IPS DF 6.9 (cell line): ENCODE measurements around the gene GBX2.

Experiments
- DNase-seq: peaks from one replicate; pipeline ENCODE4 v3.0.0-alpha.2; 2013; ENCODE audit warnings: low read depth, low spot score
- H3K27ac ChIP-seq: one replicate; pipeline ENCODE4 v1.5.1; 2013; ENCODE audit warnings: low read length, control low read depth
- H3K27me3 ChIP-seq: 2 replicates; pipeline ENCODE4 v1.6.1; 2013; ENCODE audit warnings: mild to moderate bottlenecking, low read length; ENCODE audit not compliant: control insufficient read depth, insufficient read depth
- H3K36me3 ChIP-seq: 2 replicates; pipeline ENCODE4 v1.6.1; 2013; ENCODE audit warnings: low read length; ENCODE audit not compliant: control insufficient read depth, insufficient read depth
- H3K4me1 ChIP-seq: 2 replicates; pipeline ENCODE4 v1.6.1; 2013; ENCODE audit warnings: low read length; ENCODE audit not compliant: control insufficient read depth, insufficient read depth
- H3K4me3 ChIP-seq: 2 replicates; pipeline ENCODE4 v1.5.1; 2013; ENCODE audit warnings: mild to moderate bottlenecking, low read length
- H3K9me3 ChIP-seq: 2 replicates; pipeline ENCODE4 v1.6.1; 2013; ENCODE audit warnings: low read length, inconsistent platforms; ENCODE audit not compliant: control insufficient read depth, insufficient read depth
- WGBS: extraction: QIAGEN DNeasy Blood & Tissue Kit; methylation state at CpG from one replicate; pipeline ENCODE4 v1.1.7; 2013; ENCODE audit warnings: mixed read lengths, missing lambda C conversion rate; ENCODE audit not compliant: insufficient read length, insufficient coverage; 5-methylcytosine and 5-hydroxymethylcytosine counted together

The GBX2 gene

DNA sequence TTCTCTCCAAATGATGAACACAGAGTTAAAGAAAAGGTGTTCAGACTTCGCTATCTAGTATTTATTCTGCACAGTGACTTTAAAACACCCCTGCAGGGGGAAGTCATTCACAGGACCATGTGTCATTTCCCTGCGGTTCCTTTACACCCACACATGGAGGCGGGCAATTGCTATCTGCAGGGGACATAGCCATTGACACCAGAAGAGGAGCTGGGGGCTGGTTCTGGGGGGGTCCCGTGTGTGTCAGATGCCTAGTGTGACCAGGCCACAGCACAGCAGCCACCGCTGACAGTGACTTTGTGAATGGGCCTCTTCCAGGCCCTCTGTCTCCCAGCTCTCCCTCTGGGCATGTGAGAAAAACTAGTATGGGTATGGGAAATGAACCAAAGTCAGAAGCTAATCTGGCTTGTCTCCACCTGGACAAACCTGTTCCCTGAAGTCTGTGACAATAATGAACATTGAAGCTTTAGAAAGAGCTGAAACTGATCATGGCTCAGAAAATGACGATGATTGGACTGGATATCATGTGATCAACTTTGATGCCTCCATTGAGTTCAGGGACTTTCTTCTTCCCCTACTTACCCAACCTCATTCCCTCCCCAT is 7.5 kb upstream of the GBX2 start:
- H3K36me3 ChIP-seq, result no peaks in the 10 kb centered on the region
- WGBS, result no CpG with 5 or more reads among the region's 6 CpGs
- H3K27me3 ChIP-seq, result peaks cover 66% of the 10 kb centered on the region
- H3K9me3 ChIP-seq, result no peaks in the 10 kb centered on the region
- no peak overlapping the region for H3K4me3 ChIP-seq
- peaks cover 17% of the 10 kb centered on the region for H3K4me1 ChIP-seq
- no peak overlapping the region for H3K27ac ChIP-seq
- DNase-seq, result no peak

DNA sequence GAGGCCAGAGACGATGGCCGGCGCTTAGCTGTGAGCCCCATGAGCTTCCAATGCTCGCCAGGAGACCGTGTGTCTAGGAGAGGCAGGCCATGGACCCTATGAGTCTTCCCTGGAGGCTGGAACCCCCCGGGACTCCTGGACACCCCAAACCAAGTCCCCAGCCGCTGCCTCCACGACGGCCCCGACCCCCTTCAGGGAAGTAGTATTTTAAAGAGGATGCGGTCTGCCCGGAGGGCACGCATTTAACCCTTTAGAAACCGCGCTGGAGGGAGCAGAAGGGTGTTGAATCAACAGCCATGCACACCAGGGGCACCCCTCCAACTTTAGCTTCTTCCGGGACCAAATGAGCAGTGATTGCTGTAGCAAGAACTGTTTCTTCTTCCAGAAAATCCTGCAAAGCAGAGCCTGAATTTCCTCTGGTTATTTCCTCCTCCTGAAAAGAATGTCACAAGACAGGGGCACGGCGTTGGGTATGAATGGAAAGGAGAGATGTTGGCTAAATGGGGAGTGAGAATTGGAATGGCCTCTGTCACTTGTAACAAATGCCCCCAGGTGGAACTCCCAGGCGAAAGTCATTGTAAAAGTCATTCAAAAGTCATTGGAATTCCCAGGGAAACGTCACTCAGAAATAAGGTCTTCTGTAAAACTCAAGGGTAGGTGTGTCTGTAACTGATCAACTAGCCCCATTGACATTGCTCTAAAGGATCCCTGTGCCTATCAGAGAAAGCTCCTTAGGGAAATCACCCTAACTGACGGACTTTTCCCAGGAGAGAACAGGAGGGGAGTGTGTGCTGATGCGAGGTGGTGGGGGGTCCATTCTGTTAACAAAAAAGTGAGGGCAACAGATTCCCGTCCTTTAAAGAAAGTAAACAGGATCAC is 5.8 kb upstream of the GBX2 start:
- peaks cover 15% of the 10 kb centered on the region for H3K4me1 ChIP-seq
- no peak overlapping the region for H3K4me3 ChIP-seq

DNA sequence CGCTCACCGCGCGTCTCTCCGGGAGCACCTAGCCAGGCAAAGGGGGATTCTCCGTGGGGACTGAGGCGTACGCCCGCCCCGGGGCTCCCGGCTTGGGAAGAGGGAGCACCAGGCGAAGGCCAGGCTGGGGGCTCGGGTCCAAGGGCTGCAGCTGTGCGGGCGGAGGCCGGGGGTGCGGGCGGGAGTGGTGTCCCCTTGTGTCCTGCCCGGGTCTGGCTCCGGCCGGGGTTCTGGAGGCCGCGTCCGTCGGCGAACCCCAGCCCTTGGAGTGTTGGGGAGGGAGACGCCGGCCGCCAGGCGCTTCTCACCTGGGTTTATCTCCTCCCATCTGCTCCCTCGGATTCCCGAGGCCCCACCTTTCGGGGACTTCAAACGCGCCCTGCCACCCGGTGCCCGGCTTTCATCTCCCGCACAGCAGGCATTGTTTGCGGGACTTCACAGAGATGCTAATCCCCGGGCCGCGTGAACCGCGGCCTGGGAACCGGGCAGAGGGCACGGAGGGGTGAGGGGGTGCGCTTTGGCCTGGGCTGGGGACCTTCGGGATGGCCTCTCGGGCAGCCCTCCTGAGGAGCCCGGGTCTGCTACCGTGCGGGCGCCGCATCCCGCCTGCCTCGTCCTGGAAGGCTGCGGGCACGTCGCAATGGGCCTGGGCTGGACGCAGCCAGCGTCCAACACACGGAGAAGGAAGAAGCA is 5.0 kb upstream of the GBX2 start:
- Histone ChIP-seq H3K9me3 (no peaks in the 10 kb centered on the region), H3K27me3 (peaks cover 71% of the 10 kb centered on the region), H3K4me1 (peaks cover 15% of the 10 kb centered on the region), H3K36me3 (no peaks in the 10 kb centered on the region), H3K27ac (no peak overlapping the region), H3K4me3 (no peak overlapping the region)
- no peak for DNase-seq
- no CpG with 5 or more reads among the region's 62 CpGs for WGBS

More for the DNA sequence above, 5.8 kb upstream of the GBX2 start:
- Histone ChIP-seq H3K27ac (no peak overlapping the region), H3K9me3 (no peaks in the 10 kb centered on the region), H3K36me3 (no peaks in the 10 kb centered on the region), H3K27me3 (peaks cover 72% of the 10 kb centered on the region)
- WGBS, result no CpG with 5 or more reads among the region's 23 CpGs
- DNase-seq, result no peak

DNA sequence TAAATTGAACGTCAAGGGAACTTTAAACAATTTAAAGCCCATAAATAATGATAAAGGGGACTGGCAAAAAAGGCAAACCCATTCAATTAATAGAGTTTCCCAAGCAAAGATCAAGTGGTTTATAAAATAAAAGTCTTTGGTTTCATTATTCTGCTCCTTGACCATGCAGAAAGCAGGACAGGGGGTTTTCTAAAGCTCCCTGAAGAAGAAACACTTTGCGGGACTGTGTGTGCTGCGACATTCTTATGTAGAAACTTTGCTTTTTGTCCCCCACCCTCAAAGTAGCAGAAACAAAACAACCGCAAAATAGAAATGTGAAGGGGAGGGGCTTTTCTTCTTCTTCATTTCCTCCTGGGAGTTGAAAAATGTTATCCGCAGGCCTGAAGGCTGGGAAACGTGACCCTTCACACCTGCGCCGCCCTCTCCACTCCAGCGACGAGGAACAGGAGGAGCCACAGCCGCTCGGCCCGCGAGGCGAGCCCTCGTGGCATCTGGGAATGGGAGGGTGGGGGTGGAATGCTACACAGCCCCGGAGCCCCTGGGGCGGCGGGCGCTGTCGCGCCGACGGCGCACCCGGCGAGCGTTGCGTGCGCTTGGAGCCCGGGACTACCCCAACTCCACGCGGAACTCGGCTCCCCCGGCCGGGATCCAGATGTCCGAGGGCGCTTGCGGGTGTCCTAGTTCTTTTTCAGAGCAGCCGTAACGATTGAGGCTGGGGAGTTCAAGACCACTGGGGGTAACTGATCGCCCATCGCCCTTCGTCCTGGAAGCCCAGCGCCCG is 4.3 kb upstream of the GBX2 start:
- Histone ChIP-seq H3K36me3 (no peaks in the 10 kb centered on the region), H3K4me1 (peaks cover 13% of the 10 kb centered on the region), H3K27me3 (peaks cover 72% of the 10 kb centered on the region), H3K4me3 (no peak overlapping the region), H3K9me3 (no peaks in the 10 kb centered on the region), H3K27ac (no peak overlapping the region)
- no CpG with 5 or more reads among the region's 46 CpGs for WGBS
- no peak for DNase-seq

DNA sequence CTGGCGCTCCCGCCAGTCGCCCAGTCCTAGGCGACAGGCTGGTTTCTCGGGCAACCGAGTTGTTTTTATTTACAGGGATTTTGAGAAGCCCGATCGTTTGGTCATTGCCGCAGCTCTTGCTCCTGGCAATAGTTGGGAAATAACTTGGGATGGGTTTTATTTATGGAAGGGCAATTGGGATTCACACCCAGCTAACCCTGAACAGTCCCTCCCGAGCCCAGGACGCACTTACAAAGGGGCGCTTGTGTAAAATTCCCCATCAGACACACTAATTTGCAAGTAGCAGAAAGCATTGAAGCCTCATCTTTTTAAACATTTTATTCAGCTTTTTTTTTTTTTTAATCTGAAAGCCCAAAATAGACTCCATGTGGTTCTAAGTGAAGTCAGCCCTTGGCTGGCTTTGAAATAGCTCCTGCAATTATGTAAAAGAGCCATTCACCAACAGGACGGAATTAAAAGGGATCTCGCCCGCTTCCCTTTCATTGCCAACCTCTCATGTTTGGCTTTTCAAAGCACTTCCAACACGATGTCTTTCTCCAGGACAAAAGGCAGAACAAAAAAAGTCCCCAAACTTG is 3.6 kb upstream of the GBX2 start:
- no CpG with 5 or more reads among the region's 16 CpGs for WGBS
- peaks cover 77% of the 10 kb centered on the region for H3K27me3 ChIP-seq
- no peak for DNase-seq
- no peaks in the 10 kb centered on the region for H3K36me3 ChIP-seq
- no peak overlapping the region for H3K4me3 ChIP-seq
- H3K9me3 ChIP-seq, result no peaks in the 10 kb centered on the region
- peaks cover 13% of the 10 kb centered on the region for H3K4me1 ChIP-seq
- no peak overlapping the region for H3K27ac ChIP-seq

DNA sequence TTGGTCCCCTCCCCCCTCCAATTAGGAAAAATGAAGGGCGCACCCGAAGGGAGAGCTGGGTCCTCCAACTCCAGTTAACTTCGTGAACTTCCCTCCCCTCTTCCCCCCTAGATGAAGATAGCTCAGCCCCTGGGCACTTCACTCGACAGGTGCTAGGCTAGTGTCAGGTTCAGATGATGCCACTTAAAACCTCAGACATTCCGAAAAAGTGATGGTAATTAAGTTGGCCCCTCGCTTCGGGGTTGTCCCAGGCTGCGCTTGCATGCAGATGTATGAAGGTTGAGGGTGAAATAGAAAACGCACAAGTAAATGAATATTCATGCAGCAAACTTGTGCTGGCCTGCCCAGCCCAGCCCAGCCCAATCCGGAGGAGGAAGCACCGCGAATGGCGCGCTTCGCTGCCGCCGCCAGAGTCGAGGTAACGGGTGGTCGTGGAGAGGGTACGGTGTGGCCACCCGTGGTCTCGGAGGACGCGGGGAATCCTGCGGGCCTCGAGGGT is 3.0 kb upstream of the GBX2 start:
- WGBS, result no CpG with 5 or more reads among the region's 27 CpGs
- DNase-seq, result no peak
- H3K4me1 ChIP-seq, result peaks cover 15% of the 10 kb centered on the region
- no peaks in the 10 kb centered on the region for H3K36me3 ChIP-seq
- H3K27ac ChIP-seq, result no peak overlapping the region
- no peak overlapping the region for H3K4me3 ChIP-seq
- H3K9me3 ChIP-seq, result no peaks in the 10 kb centered on the region
- H3K27me3 ChIP-seq, result peaks cover 83% of the 10 kb centered on the region

DNA sequence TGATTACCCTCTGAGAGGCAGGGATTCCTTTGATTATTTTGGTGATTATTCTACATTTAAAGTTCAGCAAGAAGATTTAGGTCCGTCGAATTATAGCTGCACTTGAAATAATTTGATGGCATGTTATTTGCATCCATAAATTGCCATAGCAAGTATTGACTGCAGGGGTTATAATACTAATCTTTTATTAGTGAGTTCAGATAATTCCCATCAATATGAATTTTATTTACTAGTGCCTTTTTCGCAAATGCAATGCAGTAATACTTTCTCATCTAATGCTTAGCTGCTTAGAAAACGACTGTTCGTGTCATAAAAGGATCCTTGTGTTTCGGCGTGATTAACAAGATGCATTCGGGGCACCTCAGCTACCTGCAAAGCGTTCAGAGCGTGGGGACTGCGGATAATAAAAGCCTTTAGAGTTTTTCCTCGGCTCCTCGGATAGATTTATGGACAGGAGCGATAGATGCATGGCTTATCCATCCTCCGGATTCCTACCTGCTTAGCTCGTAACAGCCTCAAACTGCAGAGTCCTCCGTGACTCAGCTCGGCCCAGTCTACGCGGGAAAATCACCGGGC is 2.5 kb upstream of the GBX2 start:
- H3K9me3 ChIP-seq, result no peaks in the 10 kb centered on the region
- peaks cover 15% of the 10 kb centered on the region for H3K4me1 ChIP-seq
- H3K27ac ChIP-seq, result no peak overlapping the region
- no peaks in the 10 kb centered on the region for H3K36me3 ChIP-seq
- H3K27me3 ChIP-seq, result peaks cover 86% of the 10 kb centered on the region
- WGBS, result no CpG with 5 or more reads among the region's 21 CpGs
- H3K4me3 ChIP-seq, result no peak overlapping the region
- no peak for DNase-seq

DNA sequence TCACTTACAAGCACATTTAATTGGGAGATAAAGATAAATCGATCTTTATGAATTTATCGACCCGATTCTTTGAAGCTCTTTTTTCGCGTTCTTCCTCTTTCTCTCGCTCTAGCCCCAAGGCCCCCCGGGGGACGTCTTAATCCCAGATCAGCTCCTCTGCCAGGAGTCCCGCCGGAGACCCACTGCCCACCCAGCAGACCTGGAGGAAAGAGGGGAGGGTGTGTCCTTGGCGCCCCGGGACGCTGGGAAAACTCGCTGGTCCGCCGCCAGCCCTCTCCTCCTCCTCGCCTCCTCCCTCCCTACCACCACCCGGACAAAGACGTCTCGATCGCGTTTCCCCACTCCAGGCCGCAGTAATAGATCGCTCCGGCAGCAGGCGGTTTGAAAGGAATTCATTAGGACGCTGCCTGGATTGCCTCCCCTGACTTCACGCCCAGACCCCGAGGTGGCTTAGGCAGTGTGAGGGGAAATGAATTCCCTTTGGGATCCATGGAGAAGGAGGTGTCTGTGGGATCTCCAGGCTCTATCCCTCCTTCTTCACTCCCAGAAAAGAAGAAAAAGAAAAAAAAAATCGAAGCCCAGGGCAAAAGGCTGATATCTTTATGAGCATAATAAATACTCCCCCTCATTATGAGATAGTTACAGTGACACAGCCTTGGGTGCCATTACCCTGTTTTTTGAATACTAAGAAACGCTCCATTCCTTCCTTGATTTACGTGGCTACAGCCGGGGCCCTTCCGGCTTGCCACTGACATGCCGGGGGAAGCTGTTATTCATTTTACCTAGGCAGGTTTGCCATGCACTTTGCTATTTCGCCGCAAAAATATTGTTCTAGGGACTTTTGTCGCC is 1.8 kb upstream of the GBX2 start:
- peaks cover 15% of the 10 kb centered on the region for H3K4me1 ChIP-seq
- DNase-seq, result no peak
- H3K36me3 ChIP-seq, result no peaks in the 10 kb centered on the region
- H3K27ac ChIP-seq, result no peak overlapping the region
- peaks cover 86% of the 10 kb centered on the region for H3K27me3 ChIP-seq
- H3K4me3 ChIP-seq, result no peak overlapping the region
- no peaks in the 10 kb centered on the region for H3K9me3 ChIP-seq
- no CpG with 5 or more reads among the region's 38 CpGs for WGBS

DNA sequence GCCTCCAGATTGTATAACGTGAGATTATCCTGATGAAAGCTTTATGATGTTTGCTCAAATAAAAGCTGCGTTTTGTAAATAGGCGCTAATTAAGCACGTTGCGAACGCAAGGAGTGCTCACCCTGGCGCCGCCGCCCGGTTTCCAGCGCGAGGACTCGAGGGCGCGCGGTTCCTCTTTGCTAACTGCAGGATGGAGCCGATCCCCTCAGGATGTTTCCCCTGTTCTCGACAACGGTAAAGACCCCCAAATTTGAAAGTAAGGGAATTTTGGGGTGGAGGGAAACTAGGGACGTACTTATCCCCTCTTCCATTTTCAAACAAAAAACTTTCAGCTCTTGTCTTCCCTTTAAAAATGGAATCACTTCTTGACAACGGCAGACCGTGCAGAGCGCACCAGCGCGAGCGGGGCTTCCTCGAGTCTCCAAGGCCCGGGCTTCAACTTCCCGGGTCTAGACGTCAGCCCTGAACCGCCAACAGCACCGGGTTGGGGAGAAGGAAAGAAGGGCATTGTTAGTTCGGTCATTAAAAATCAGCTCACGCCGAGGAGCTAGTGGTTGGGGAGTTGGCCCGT is 1.1 kb upstream of the GBX2 start:
- H3K4me3 ChIP-seq, result no peak overlapping the region
- H3K4me1 ChIP-seq, result peaks cover 13% of the 10 kb centered on the region
- DNase-seq, result no peak
- H3K9me3 ChIP-seq, result no peaks in the 10 kb centered on the region
- no peaks in the 10 kb centered on the region for H3K36me3 ChIP-seq
- WGBS, result no CpG with 5 or more reads among the region's 36 CpGs
- no peak overlapping the region for H3K27ac ChIP-seq
- H3K27me3 ChIP-seq, result peaks cover 83% of the 10 kb centered on the region
